RWPE1 (cell line): ENCODE measurements around the gene GREB1L.

Source experiments
- CTCF ChIA-PET: fragments of 350-600 bp; sonication (Branson Sonifier 250); formaldehyde crosslinking; extraction: SDS; loops from one replicate; lab custom pipeline; 2021; lab: Yijun Ruan, JAX
- POLR2A ChIA-PET: fragments of 400-600 bp; formaldehyde crosslinking; extraction: SDS; loops from one replicate; lab custom pipeline; 2020; ENCODE audit warnings: antibody characterized with exemption; ENCODE audit not compliant: low non-redundant PET; lab: Yijun Ruan, JAX
- DNase-seq: peaks from one replicate; pipeline ENCODE4 v3.0.0; 2012; ENCODE audit warnings: low spot score
- H3K27ac ChIP-seq: fragments of 450-650 bp; 2 replicates; pipeline ENCODE4 v1.5.1; 2017
- TF ChIP-seq, protein P1 (sequence below): fragments of 450-650 bp; conservative IDR thresholded peaks from 2 replicates; pipeline ENCODE4 v1.5.1; 2017; ENCODE audit warnings: low read depth, mild to moderate bottlenecking

The GREB1L gene

DNA sequence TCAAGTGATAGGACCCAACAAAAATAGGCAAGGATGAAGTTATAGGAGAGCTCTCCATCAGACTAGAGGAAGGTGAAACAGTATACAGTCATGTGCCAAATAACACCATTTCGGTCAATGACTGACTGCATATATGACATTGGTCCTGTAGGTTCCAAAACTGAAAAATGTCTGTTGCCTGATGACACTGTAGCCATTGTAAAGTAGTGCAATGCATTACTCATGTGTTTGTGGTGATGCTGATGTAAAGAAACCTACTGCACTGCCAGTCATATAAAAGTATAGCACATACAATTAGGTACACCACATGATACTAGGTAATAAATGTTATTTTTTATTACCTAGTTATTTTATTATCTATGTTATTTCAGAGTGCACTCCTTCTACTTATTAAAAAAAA, 147.9 kb downstream of the GREB1L start:
- POLR2A ChIA-PET, result no interaction called here

DNA sequence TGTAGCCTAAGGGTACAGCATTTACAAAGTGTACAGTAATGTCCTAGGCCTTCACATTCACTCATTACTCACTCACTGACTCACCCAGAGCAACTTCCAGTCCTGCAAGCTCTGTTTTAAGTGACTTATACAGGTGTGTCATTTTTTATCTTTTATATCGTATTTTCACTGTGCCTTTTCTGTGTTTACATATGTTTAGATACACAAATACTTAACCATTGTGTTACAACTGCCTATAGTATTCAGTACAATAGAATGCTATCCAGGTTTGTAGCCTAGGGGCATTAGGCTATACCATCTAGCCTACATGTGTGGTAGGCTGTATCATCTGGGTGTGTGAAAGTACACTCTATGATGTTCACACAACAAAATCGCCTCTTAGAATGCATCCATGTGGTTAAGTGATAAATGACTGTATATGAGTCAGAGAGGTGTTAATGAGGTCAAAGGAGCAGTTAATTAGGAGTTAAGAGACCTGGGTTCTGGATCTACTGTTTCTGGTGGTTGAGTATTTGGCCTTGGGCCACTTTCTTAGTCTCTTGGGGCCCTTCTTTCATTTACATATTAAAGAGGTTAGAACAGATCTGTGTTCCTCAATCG, 149.1 kb downstream of the GREB1L start:
- CTCF ChIA-PET, result interaction anchor here (0.6 kb wide), 1 partner anchor 54 kb away, joined by 3 read pairs; no protein-coding TSS in a partner anchor
- TF ChIP-seq, protein P1, sequence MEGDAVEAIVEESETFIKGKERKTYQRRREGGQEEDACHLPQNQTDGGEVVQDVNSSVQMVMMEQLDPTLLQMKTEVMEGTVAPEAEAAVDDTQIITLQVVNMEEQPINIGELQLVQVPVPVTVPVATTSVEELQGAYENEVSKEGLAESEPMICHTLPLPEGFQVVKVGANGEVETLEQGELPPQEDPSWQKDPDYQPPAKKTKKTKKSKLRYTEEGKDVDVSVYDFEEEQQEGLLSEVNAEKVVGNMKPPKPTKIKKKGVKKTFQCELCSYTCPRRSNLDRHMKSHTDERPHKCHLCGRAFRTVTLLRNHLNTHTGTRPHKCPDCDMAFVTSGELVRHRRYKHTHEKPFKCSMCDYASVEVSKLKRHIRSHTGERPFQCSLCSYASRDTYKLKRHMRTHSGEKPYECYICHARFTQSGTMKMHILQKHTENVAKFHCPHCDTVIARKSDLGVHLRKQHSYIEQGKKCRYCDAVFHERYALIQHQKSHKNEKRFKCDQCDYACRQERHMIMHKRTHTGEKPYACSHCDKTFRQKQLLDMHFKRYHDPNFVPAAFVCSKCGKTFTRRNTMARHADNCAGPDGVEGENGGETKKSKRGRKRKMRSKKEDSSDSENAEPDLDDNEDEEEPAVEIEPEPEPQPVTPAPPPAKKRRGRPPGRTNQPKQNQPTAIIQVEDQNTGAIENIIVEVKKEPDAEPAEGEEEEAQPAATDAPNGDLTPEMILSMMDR, result no peak
- no peak overlapping the region for H3K27ac ChIP-seq
- DNase-seq, result peak; percentile 79
- POLR2A ChIA-PET, result no interaction called here

More for the DNA sequence above, 147.9 kb downstream of the GREB1L start:
- H3K27ac ChIP-seq, result no peak overlapping the region
- DNase-seq, result no peak
- CTCF ChIA-PET, result interaction anchor here (0.5 to 0.7 kb wide), 2 partner anchors 160 to 273 kb away, joined by 4 to 6 read pairs; no protein-coding TSS in a partner anchor
- TF ChIP-seq, protein P1, result no peak

DNA sequence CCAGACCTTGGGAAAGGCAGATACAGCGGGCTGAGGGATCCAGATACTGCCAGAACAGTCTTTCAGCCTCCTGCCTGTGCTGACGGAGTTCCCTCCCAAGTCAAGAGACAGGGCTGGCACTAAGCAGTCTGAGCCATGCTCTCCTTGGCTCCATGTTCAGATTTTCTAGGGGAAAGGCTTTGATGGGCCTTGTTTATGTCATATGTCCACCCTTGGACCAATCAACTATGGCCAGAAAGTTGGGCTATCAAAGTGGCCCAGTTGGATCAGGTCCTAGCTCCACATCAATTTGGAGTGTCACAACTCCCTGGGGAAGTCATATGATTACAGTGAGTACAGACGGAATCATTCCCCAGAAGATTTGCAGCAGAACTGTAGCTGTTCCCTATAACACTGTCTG, 152.0 kb downstream of the GREB1L start:
- no peak for DNase-seq
- TF ChIP-seq, protein P1, result no peak
- no peak overlapping the region for H3K27ac ChIP-seq
- ChIA-PET CTCF (no interaction called here), POLR2A (no interaction called here)

DNA sequence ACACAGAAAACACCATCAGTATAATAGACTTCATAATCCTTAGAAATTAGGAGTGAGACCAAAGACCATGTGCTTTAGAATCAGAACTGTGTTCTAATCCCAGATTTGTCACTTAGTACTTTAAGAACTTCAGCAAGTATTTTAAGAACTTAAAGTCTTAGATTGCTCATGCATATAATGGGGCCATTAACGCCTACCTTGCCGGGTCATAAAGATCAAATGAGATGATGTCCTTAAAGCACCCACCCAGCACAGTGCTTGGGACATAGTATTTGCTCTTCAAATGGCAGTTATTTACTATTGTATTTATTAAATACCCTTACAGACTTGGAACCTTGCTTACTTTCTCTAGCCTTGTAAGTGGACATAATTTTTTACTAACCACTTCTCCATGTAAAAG, 156.1 kb downstream of the GREB1L start:
- H3K27ac ChIP-seq, result no peak overlapping the region
- CTCF ChIA-PET, result no interaction called here
- POLR2A ChIA-PET, result no interaction called here
- TF ChIP-seq, protein P1, result no peak
- no peak for DNase-seq

DNA sequence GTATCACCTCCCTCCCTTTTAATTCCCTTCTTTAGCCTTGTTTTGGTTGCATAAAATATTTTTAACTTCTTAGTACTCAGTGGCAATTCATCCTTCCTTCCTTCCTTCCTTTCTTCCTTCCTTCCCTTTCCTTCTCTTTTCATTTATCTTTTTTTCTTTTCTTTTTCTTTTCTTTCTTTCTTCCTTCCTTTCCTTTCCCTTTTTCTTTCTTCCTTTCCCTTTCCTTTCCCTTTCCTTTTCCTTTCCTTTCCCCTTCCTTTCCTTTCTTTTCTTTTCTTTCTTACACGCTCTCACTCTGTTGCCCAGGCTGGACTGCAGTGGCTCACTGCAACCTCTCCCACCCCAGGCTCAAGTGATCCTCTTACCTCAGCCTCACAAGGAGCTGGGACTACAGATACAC, 160.2 kb downstream of the GREB1L start:
- POLR2A ChIA-PET, result no interaction called here

DNA sequence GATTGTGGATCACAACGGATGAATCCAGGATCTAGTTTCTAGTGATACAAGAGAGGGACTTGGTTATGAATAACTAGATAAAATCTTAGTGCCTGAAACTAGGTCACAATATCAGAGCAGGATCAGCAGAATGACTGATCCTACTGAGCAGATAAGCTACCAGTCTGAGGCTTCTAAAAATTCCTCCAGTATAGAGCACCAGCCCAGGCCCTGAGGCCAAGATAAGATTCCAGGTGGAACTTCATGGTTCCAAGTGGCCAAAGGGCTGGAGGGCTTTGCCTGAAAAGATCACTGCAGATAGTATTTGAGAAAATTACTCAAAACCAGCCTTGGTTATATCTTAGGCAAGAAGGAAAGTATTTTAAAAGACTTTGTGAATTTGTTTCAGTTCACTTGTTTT, 162.4 kb downstream of the GREB1L start:
- CTCF ChIA-PET, result no interaction called here
- no peak overlapping the region for H3K27ac ChIP-seq
- TF ChIP-seq, protein P1, result no peak
- POLR2A ChIA-PET, result no interaction called here
- no peak for DNase-seq

More for the DNA sequence above, 160.2 kb downstream of the GREB1L start:
- CTCF ChIA-PET, result interaction anchor here (0.7 kb wide), 1 partner anchor 41 kb away, joined by 6 read pairs; no protein-coding TSS in a partner anchor
- TF ChIP-seq, protein P1, result no peak
- H3K27ac ChIP-seq, result no peak overlapping the region
- DNase-seq, result no peak
